ENCODE results near the gene RLN2. TPM values are rescaled to one million over a fixed set of nuclear protein-coding genes. Genes with fewer than 3 reads are reported as not detected.
"Not testable (repeated sequence)": the region's sequence is repeated elsewhere in the genome, so short reads cannot be mapped to it uniquely, and the experiment has no call there.

Gene RLN2
- total RNA-seq: 1.6 TPM in 1 of 2 replicates, not detected in the other

- DNase-seq: not testable (repeated sequence)
Observed at GRCh38 chr9:5303840-5304795, at the start of gene RLN2. Gene RLN2 (minus strand): TSS chr9:5304716. CDS start chr9:5304580, 136 bp downstream.

- no peak for DNase-seq
Observed at GRCh38 chr9:5354184-5354583, 49.7 kb upstream of the RLN2 start.

GRCh38 chr9:5352637-5353248 is 48.2 kb upstream of the RLN2 start:
- DNase-seq: no peak

- peak; percentile 1 for DNase-seq
Observed at GRCh38 chr9:5338992-5339981, 34.8 kb upstream of the RLN2 start, which contains the start of gene RLN1. Gene RLN1 (minus strand): TSS chr9:5339876. CDS start chr9:5339746, 130 bp downstream.

- DNase-seq: no peak
Observed at GRCh38 chr9:5336688-5337087, 32.2 kb upstream of the RLN2 start.

- DNase-seq: not testable (repeated sequence)
Observed at GRCh38 chr9:5331276-5331675, 26.8 kb upstream of the RLN2 start.

GRCh38 chr9:5326893-5327548 is 22.5 kb upstream of the RLN2 start:
- no peak for DNase-seq

- no peak for DNase-seq
Observed at GRCh38 chr9:5326187-5326586, 21.7 kb upstream of the RLN2 start.

GRCh38 chr9:5321601-5322000 is 17.1 kb upstream of the RLN2 start:
- DNase-seq: peak; percentile 2

- DNase-seq: peak; percentile 15
Observed at GRCh38 chr9:5321058-5321457, 16.5 kb upstream of the RLN2 start.

GRCh38 chr9:5316406-5316805 is 11.9 kb upstream of the RLN2 start:
- not testable (repeated sequence) for DNase-seq

- DNase-seq: no peak
Observed at GRCh38 chr9:5315187-5315923, 10.8 kb upstream of the RLN2 start.

GRCh38 chr9:5310851-5311250 is 6.3 kb upstream of the RLN2 start:
- no peak for DNase-seq

GRCh38 chr9:5305741-5306140 is 1.2 kb upstream of the RLN2 start:
- DNase-seq: no peak

- DNase-seq: no peak
Observed at GRCh38 chr9:5301544-5301943, 3.0 kb downstream of the RLN2 start.

- no peak for DNase-seq
Observed at GRCh38 chr9:5292141-5292540, 12.4 kb downstream of the RLN2 start.

- no peak for DNase-seq
Observed at GRCh38 chr9:5288591-5288990, 15.9 kb downstream of the RLN2 start.

- DNase-seq: no peak
Observed at GRCh38 chr9:5286262-5286661, 18.3 kb downstream of the RLN2 start.

GRCh38 chr9:5278486-5278885 is 26.0 kb downstream of the RLN2 start:
- DNase-seq: no peak

- DNase-seq: no peak
Observed at GRCh38 chr9:5274770-5275169, 29.7 kb downstream of the RLN2 start.

GRCh38 chr9:5269249-5269715 is 35.2 kb downstream of the RLN2 start:
- peak; percentile 96 for DNase-seq

Data from dermis blood vessel endothelial cell (primary cell).